A549 (cell line): ENCODE data around the gene PRPS1. TPM values are rescaled to one million over a fixed set of nuclear protein-coding genes. Genes with fewer than 3 reads are reported as not detected.

Experiments used
- ATAC-seq, 2 experiments: fragments of 200-7000 bp in 1 of 2; fragments of >200 bp in 1 of 2; cut with Nextera tagmentation in 1 of 2; cut with Tn5 transposase in 1 of 2; 3 replicates each; pipeline versions ENCODE4 v1.8.0 to v1.9.1; 2018 to 2020; ENCODE audit warnings: mild to moderate bottlenecking in 1 of 2, moderate library complexity in 1 of 2
- CTCF ChIA-PET: fragments of 300-600 bp; sonication (Branson Sonifier 250); formaldehyde crosslinking; extraction: SDS; loops from one replicate; lab custom pipeline; 2021; ENCODE audit warnings: antibody characterized with exemption, inconsistent platforms; lab: Yijun Ruan, JAX
- POLR2A ChIA-PET: fragments of 350-600 bp; formaldehyde crosslinking; extraction: SDS; loops from one replicate; lab custom pipeline; 2021; ENCODE audit warnings: antibody characterized with exemption, inconsistent platforms; lab: Yijun Ruan, JAX
- DNase-seq, 2 experiments: peaks; one replicate each; pipeline versions ENCODE4 v3.0.0 to v3.0.0-alpha.2; 2011 to 2016; ENCODE audit warnings: low read depth in 1 of 2, low spot score in 1 of 2
- FAIRE-seq: peaks from 2 replicates; lab custom pipeline; 2011; peaks lifted over from hg19 to GRCh38; lab: Jason Lieb, UNC
- H3K27ac ChIP-seq, 2 experiments: fragments of >200 bp; sonication (Bioruptor Twin); formaldehyde crosslinking; 3 replicates each; pipeline ENCODE4 v1.5.1; 2016 to 2017
- H3K4me1 ChIP-seq: fragments of >200 bp; sonication (Bioruptor Twin); formaldehyde crosslinking; 3 replicates; pipeline ENCODE4 v1.6.1; 2016
- H3K4me2 ChIP-seq: fragments of >200 bp; sonication (Bioruptor Twin); formaldehyde crosslinking; 3 replicates; pipeline ENCODE4 v1.6.1; 2016
- H3K4me3 ChIP-seq: fragments of >200 bp; sonication (Bioruptor Twin); formaldehyde crosslinking; 3 replicates; pipeline ENCODE4 v1.5.1; 2016
- H3K9me3 ChIP-seq: fragments of >200 bp; sonication (Bioruptor Twin); formaldehyde crosslinking; 3 replicates; pipeline ENCODE4 v1.6.1; 2016
- ATOH8 ChIP-seq: fragments of 250-450 bp; sonication (Bioruptor Pico); IDR thresholded peaks from 2 replicates; pipeline ENCODE4 v1.5.0; 2020; ENCODE audit warnings: low read depth, mild to moderate bottlenecking, moderate library complexity
- CBX2 ChIP-seq: fragments of 200-600 bp; sonication (generic); IDR thresholded peaks from 2 replicates; pipeline ENCODE4 v1.6.1; 2016; ENCODE audit warnings: low read depth, mild to moderate bottlenecking, borderline replicate concordance
- CEBPB ChIP-seq, 2 experiments: fragments of >200 bp in 1 of 2; sonication (Bioruptor Twin) in 1 of 2; formaldehyde crosslinking in 1 of 2; IDR thresholded peaks; 2 replicates each; pipeline ENCODE4 v1.6.1; 2012 to 2016
- CHD2 ChIP-seq: fragments of 150-350 bp; IDR thresholded peaks from 2 replicates; pipeline ENCODE4 v1.6.1; 2014; ENCODE audit warnings: low read length; ENCODE audit not compliant: partially characterized antibody
- CHD4 ChIP-seq: fragments of 200-600 bp; sonication (generic); IDR thresholded peaks from 2 replicates; pipeline ENCODE4 v1.6.1; 2016; ENCODE audit warnings: antibody characterized with exemption, mild to moderate bottlenecking, borderline replicate concordance
- E2F6 ChIP-seq: IDR thresholded peaks from 2 replicates; pipeline ENCODE4 v1.6.1; 2012; ENCODE audit warnings: low read depth, borderline replicate concordance
- EHF ChIP-seq: fragments of 250-450 bp; sonication (Bioruptor Pico); IDR thresholded peaks from 2 replicates; pipeline ENCODE4 v1.5.0; 2020; ENCODE audit warnings: mild to moderate bottlenecking
- EHMT2 ChIP-seq: fragments of 200-600 bp; sonication (generic); IDR thresholded peaks from 2 replicates; pipeline ENCODE4 v1.6.1; 2016; ENCODE audit warnings: antibody characterized with exemption, low read depth, mild to moderate bottlenecking, moderate library complexity
- ESRRA ChIP-seq: fragments of 150-350 bp; IDR thresholded peaks from 2 replicates; pipeline ENCODE4 v1.6.1; 2014; ENCODE audit warnings: mild to moderate bottlenecking, low read length, borderline replicate concordance
- FOXS1 ChIP-seq: fragments of 250-450 bp; sonication (Bioruptor Pico); IDR thresholded peaks from 2 replicates; pipeline ENCODE4 v1.5.0; 2020; ENCODE audit warnings: mild to moderate bottlenecking, moderate library complexity
- GATA3 ChIP-seq: IDR thresholded peaks from 2 replicates; pipeline ENCODE4 v1.6.1; 2012; ENCODE audit warnings: borderline replicate concordance
- HDAC2 ChIP-seq: fragments of 200-600 bp; sonication (generic); IDR thresholded peaks from 2 replicates; pipeline ENCODE4 v1.6.1; 2016
- HES2 ChIP-seq: fragments of >200 bp; sonication (Bioruptor Twin); formaldehyde crosslinking; IDR thresholded peaks from 2 replicates; pipeline ENCODE4 v1.6.1; 2016
- HEYL ChIP-seq: fragments of 250-450 bp; sonication (Bioruptor Pico); IDR thresholded peaks from 2 replicates; pipeline ENCODE4 v1.8.0; 2021; ENCODE audit warnings: mild to moderate bottlenecking, moderate library complexity
- HOXB13 ChIP-seq: fragments of 250-450 bp; sonication (Bioruptor Pico); IDR thresholded peaks from 2 replicates; pipeline ENCODE4 v1.5.0; 2020; ENCODE audit warnings: low read depth, mild to moderate bottlenecking, moderate library complexity
- HOXB5 ChIP-seq: fragments of 250-450 bp; sonication (Bioruptor Pico); IDR thresholded peaks from 2 replicates; pipeline ENCODE4 v1.5.0; 2020; ENCODE audit warnings: mild to moderate bottlenecking, moderate library complexity
- JUN ChIP-seq, 2 experiments: fragments of >200 bp; sonication (Bioruptor Twin); formaldehyde crosslinking; IDR thresholded peaks; 2 replicates in 1 of 2; 3 replicates in 1 of 2; pipeline ENCODE4 v1.6.1; 2016 to 2017
- JUNB ChIP-seq: fragments of >200 bp; sonication (Bioruptor Twin); formaldehyde crosslinking; IDR thresholded peaks from 2 replicates; pipeline ENCODE4 v1.6.1; 2016
- MAFK ChIP-seq: fragments of 450-650 bp; IDR thresholded peaks from 2 replicates; pipeline ENCODE4 v1.6.1; 2014; ENCODE audit not compliant: partially characterized antibody
- MAZ ChIP-seq: fragments of 150-350 bp; IDR thresholded peaks from 2 replicates; pipeline ENCODE4 v1.6.1; 2014; ENCODE audit warnings: antibody characterized with exemption, low read depth, low read length, borderline replicate concordance
- MYC ChIP-seq: IDR thresholded peaks from 2 replicates; pipeline ENCODE4 v1.6.1; 2012; ENCODE audit warnings: mild to moderate bottlenecking, inconsistent platforms, low read length, improper control_type of control experiment, borderline replicate concordance
- PBX3 ChIP-seq: IDR thresholded peaks from 2 replicates; pipeline ENCODE4 v1.6.1; 2012
- PHF8 ChIP-seq: fragments of 200-600 bp; sonication (generic); IDR thresholded peaks from 2 replicates; pipeline ENCODE4 v1.6.1; 2016; ENCODE audit warnings: low read depth, mild to moderate bottlenecking, antibody characterized with exemption, moderate library complexity, borderline replicate concordance
- POLR2A ChIP-seq: IDR thresholded peaks from 2 replicates; pipeline ENCODE4 v1.6.1; 2012; ENCODE audit warnings: mild to moderate bottlenecking, low read length
- POLR2AphosphoS2 ChIP-seq: conservative IDR thresholded peaks from 2 replicates; pipeline ENCODE4 v1.6.1; 2012; ENCODE audit warnings: low read length, improper control_type of control experiment, inconsistent platforms
- REST ChIP-seq: fragments of 200-600 bp; sonication (generic); IDR thresholded peaks from 2 replicates; pipeline ENCODE4 v1.6.1; 2016; ENCODE audit warnings: antibody characterized with exemption, mild to moderate bottlenecking, moderate library complexity
- RFX5 ChIP-seq: fragments of 450-650 bp; IDR thresholded peaks from 2 replicates; pipeline ENCODE4 v1.7.1; 2014; ENCODE audit warnings: antibody characterized with exemption, mild to moderate bottlenecking, moderate library complexity
- TFCP2L1 ChIP-seq: fragments of 250-450 bp; sonication (Bioruptor Pico); IDR thresholded peaks from 2 replicates; pipeline ENCODE4 v1.5.0; 2021; ENCODE audit warnings: mild to moderate bottlenecking
- ZC3H11A ChIP-seq: fragments of 450-650 bp; IDR thresholded peaks from 2 replicates; pipeline ENCODE4 v1.6.1; 2014; ENCODE audit warnings: antibody characterized with exemption, mild to moderate bottlenecking
- ZFP36 ChIP-seq: fragments of 450-650 bp; IDR thresholded peaks from 2 replicates; pipeline ENCODE4 v1.6.1; 2014; ENCODE audit warnings: borderline replicate concordance; ENCODE audit not compliant: partially characterized antibody
- ZSCAN20 ChIP-seq: fragments of 250-450 bp; sonication (Bioruptor Pico); IDR thresholded peaks from 2 replicates; pipeline ENCODE4 v1.8.0; 2022; ENCODE audit warnings: mild to moderate bottlenecking, moderate library complexity
- WGBS: methylation state at CpG from one replicate; pipeline ENCODE4 v1.1.6; 2017; ENCODE audit errors: missing lambda C conversion rate; 5-methylcytosine and 5-hydroxymethylcytosine counted together
- polyA plus RNA-seq, 4 experiments: library from polyadenylated mRNA; depleted of rRNA in 3 of 4; stranded (reverse); fragments of >200 nt; fragmentation: RNase III in 1 of 4; extraction: RNeasy Plus Mini Kit Qiagen cat#74134 plus additional on column Dnase treatment in 1 of 4; gene quantifications; 2 replicates in 3 of 4; 3 replicates in 1 of 4; pipeline ENCODE4 v1.2.3, GENCODE V29; 2011 to 2017

PRPS1 gene
- polyA plus RNA-seq, 2 of the 4 experiments (the other 2 are of a cell fraction), result 121 to 140 TPM

- Histone ChIP-seq H3K9me3 (no peaks in the 10 kb centered on the region), H3K4me1 (no peaks in the 10 kb centered on the region), H3K4me3 (no peak overlapping the region), H3K4me2 (no peak overlapping the region), H3K27ac (no peak overlapping the region)
- WGBS, result 76% methylated on average over 5 of the region's 5 CpGs
- no peak for FAIRE-seq
- ChIA-PET CTCF (no interaction called here), POLR2A (no interaction called here)
- no peak for ATAC-seq
- DNase-seq, result no peak
- TF ChIP-seq REST (no peak), HEYL (no peak), HDAC2 (no peak), ZFP36 (no peak), ESRRA (no peak), EHF (CRISPR knock-in tag) (no peak), ZSCAN20 (no peak), ATOH8 (CRISPR knock-in tag) (no peak), E2F6 (no peak), FOXS1 (CRISPR knock-in tag) (no peak), PBX3 (no peak), JUN (IDR thresholded peaks at IDR 0.05) (no peak), ZC3H11A (no peak), CEBPB (IDR thresholded peaks at IDR 0.05) (no peak), CBX2 (no peak), HOXB13 (CRISPR knock-in tag) (no peak), CHD2 (no peak), HOXB5 (no peak)
These were observed 28.9 kb upstream of the PRPS1 start for GRCh38 chrX:107599450-107599861.

GRCh38 chrX:107600366-107600765 lies 27.9 kb upstream of the PRPS1 start:
- no peak for TF ChIP-seq JUNB
- TF ChIP-seq MAFK, result no peak
- TF ChIP-seq HOXB13 (CRISPR knock-in tag), result no peak
- TF ChIP-seq ATOH8 (CRISPR knock-in tag), result no peak
- TF ChIP-seq MAZ, result no peak
- TF ChIP-seq PHF8, result no peak
- no peak for TF ChIP-seq EHMT2
- no peak for TF ChIP-seq POLR2AphosphoS2
- TF ChIP-seq CHD4, result no peak
- no peak for TF ChIP-seq MYC
- no peak for TF ChIP-seq ZFP36
- no peak for TF ChIP-seq TFCP2L1
- TF ChIP-seq POLR2A, result no peak
- TF ChIP-seq GATA3, result no peak
- no peak for TF ChIP-seq HES2
- TF ChIP-seq RFX5, result no peak
- 86% methylated on average over 5 of the region's 10 CpGs for WGBS
- Histone ChIP-seq H3K27ac (no peak overlapping the region), H3K9me3 (no peaks in the 10 kb centered on the region), H3K4me2 (no peak overlapping the region), H3K4me3 (no peak overlapping the region), H3K4me1 (no peaks in the 10 kb centered on the region)
- DNase-seq (no peak), FAIRE-seq (no peak), ATAC-seq (no peak)
- CTCF ChIA-PET, result interaction anchor here (1.0 kb wide), 1 partner anchor 177 kb away, joined by 5 read pairs; the partner anchor contains the start of gene NCBP2L
- POLR2A ChIA-PET, result no interaction called here
